ENCODE measurements around the gene ANO7. TPM values are rescaled to one million over a fixed set of nuclear protein-coding genes. Genes with fewer than 3 reads are reported as not detected.

The ANO7 gene
- total and polyA plus RNA-seq, 2 of the 8 experiments (the other 6 are each of a cell fraction or from before 2014, with no cell fraction given) = 3.2 to 6.9 TPM

GRCh38 chr2:241255542-241256167 is 67.2 kb downstream of the ANO7 start:
- no peak overlapping the region for H3K9ac ChIP-seq (replicated peaks in 1 of 4; ENCODE audit: extremely low read depth in 1 of 4, low read depth in 3 of 4, low read length in 3 of 4)
- peaks cover 10 to 17% of the 10 kb centered on the region in 2 experiments for H4K20me1 ChIP-seq (replicated peaks in 1 of 2; ENCODE audit: control insufficient read depth in 1 of 2, insufficient read depth in 2 of 2, low read length in 2 of 2)
- H3K4me1 ChIP-seq (replicated peaks in 1 of 4; ENCODE audit: control insufficient read depth in 3 of 4, insufficient read depth in 4 of 4, low read length in 3 of 4) = no peaks in the 10 kb centered on the region
- no peak for TF ChIP-seq RBBP5 (IDR thresholded peaks at IDR 0.05; ENCODE audit: borderline replicate concordance, low read depth, low read length)
- no peak for TF ChIP-seq ASH2L (IDR thresholded peaks at IDR 0.05; ENCODE audit: low read length)
- TF ChIP-seq CBX8 (IDR thresholded peaks at IDR 0.05; ENCODE audit: borderline replicate concordance, low read depth, low read length) = no peak
- no peak for TF ChIP-seq HDAC6 (IDR thresholded peaks at IDR 0.05; ENCODE audit: low read depth, low read length)
- TF ChIP-seq SIX5 (IDR thresholded peaks at IDR 0.05; ENCODE audit: low read depth, low read length) = no peak
- TF ChIP-seq SIRT6 (IDR thresholded peaks at IDR 0.05; ENCODE audit: low read length) = no peak
- TF ChIP-seq MAFK (IDR thresholded peaks at IDR 0.05; ENCODE audit: low read depth, low read length) = no peak
- TF ChIP-seq RFX5 (IDR thresholded peaks at IDR 0.05; ENCODE audit: borderline replicate concordance, low read depth, low read length) = no peak
- no peak for TF ChIP-seq CTBP2 (IDR thresholded peaks at IDR 0.05; ENCODE audit: borderline replicate concordance, insufficient read depth, insufficient read length, low read length)
- H3K27me3 ChIP-seq (replicated peaks in 1 of 4; ENCODE audit: control insufficient read depth in 3 of 4, extremely low read depth in 1 of 4, insufficient read depth in 3 of 4, low read length in 3 of 4) = no peaks in the 10 kb centered on the region
- H3K4me2 ChIP-seq (ENCODE audit: insufficient read depth in 1 of 2, low read depth in 2 of 2, low read length in 2 of 2) = no peak overlapping the region
- H3K23ac ChIP-seq (ENCODE audit: insufficient read length) = no peak overlapping the region
- no peak overlapping the region for H2AK5ac ChIP-seq (ENCODE audit: low read depth, low read length)
- DNase-seq (ENCODE audit: low read depth in 1 of 2, low spot score in 2 of 2) = no peak
- H3K14ac ChIP-seq (ENCODE audit: insufficient read length) = no peak overlapping the region
- no peaks in the 10 kb centered on the region for H3K23me2 ChIP-seq (ENCODE audit: low read depth, low read length)
- no peak overlapping the region for H3K4me3 ChIP-seq (ENCODE audit: extremely low read depth in 1 of 4, insufficient read depth in 2 of 4, low read depth in 3 of 4, low read length in 4 of 4)
- H3K18ac ChIP-seq (ENCODE audit: extremely low read depth, low read length) = no peak overlapping the region
- H3K36me3 ChIP-seq (ENCODE audit: control insufficient read depth in 2 of 4, insufficient read depth in 4 of 4, low read length in 3 of 4) = peaks cover 29 to 86% (median 56%) of the 10 kb centered on the region in 4 experiments
- ChIA-PET CTCF (ENCODE audit: partially characterized antibody) (no interaction called here), POLR2A (ENCODE audit: partially characterized antibody) (no interaction called here)
- H2BK5ac ChIP-seq (ENCODE audit: low read depth, low read length) = no peak overlapping the region
- no peak overlapping the region for H4K5ac ChIP-seq (ENCODE audit: insufficient read length, low read depth, low read length)
- no peak overlapping the region for H3K56ac ChIP-seq (replicated peaks; ENCODE audit: insufficient read length, low read depth, low read length)
- no peaks in the 10 kb centered on the region; a peak in 1 of 4 replicates for H3K79me2 ChIP-seq (ENCODE audit: control insufficient read depth in 1 of 2, insufficient read depth in 2 of 2, low read length in 2 of 2)
- H4K8ac ChIP-seq (ENCODE audit: extremely low read depth, insufficient read depth, low read length) = no peak overlapping the region
- H3K79me1 ChIP-seq (ENCODE audit: low read depth, low read length) = peaks cover 2% of the 10 kb centered on the region
- H3K9me3 ChIP-seq (ENCODE audit: insufficient read depth in 2 of 2, low read depth in 1 of 2, low read length in 1 of 2) = no peaks in the 10 kb centered on the region
- H2BK15ac ChIP-seq (ENCODE audit: low read length) = no peak overlapping the region
- FAIRE-seq = no peak
- H2BK12ac ChIP-seq (ENCODE audit: low read depth, low read length) = no peak overlapping the region
- no peak overlapping the region for H4K91ac ChIP-seq (replicated peaks; ENCODE audit: insufficient read length, low read length)
- H3K27ac ChIP-seq (ENCODE audit: low read depth, low read length) = no peak overlapping the region
- no peak overlapping the region for H3K4ac ChIP-seq (replicated peaks; ENCODE audit: insufficient read length, low read depth, low read length)
- WGBS, 2 experiments (ENCODE audit: extremely low coverage in 1 of 2, insufficient coverage in 1 of 2, insufficient read length in 1 of 2, insufficient replicate concordance in 2 of 2, low coverage in 1 of 2, low lambda C conversion rate in 2 of 2, missing lambda C conversion rate in 1 of 2) = 92% methylated on average over 13 of the region's 13 CpGs; no CpG with 5 or more reads in 1 of the 2 experiments
- no peak overlapping the region for H2BK20ac ChIP-seq (ENCODE audit: low read length)
- no peak overlapping the region for H2AFZ ChIP-seq (ENCODE audit: low read length)
- no peak overlapping the region for H2BK120ac ChIP-seq (replicated peaks; ENCODE audit: low read depth, low read length)
